GM18867 (cell line): ENCODE results near the gene RBM33.
"Not testable (repeated sequence)": the region's sequence is repeated elsewhere in the genome, so short reads cannot be mapped to it uniquely, and the experiment has no call there.

Experiments used
- ATAC-seq: cut with Tn5 transposase; IDR thresholded peaks from one replicate; pipeline ENCODE4 v1.9.1; 2021; ENCODE audit warnings: mild to moderate bottlenecking, moderate library complexity; ENCODE audit not compliant: unreplicated experiment

Gene RBM33

GRCh38 chr7:155662343-155663043 lies 18.0 kb downstream of the RBM33 start:
- no peak for ATAC-seq

GRCh38 chr7:155663937-155664336 lies 19.5 kb downstream of the RBM33 start:
- ATAC-seq = no peak

GRCh38 chr7:155665079-155665956 lies 20.9 kb downstream of the RBM33 start:
- ATAC-seq = no peak

- no peak for ATAC-seq
Observed at GRCh38 chr7:155665957-155666287, 21.5 kb downstream of the RBM33 start.

GRCh38 chr7:155667241-155667829 lies 22.9 kb downstream of the RBM33 start:
- no peak for ATAC-seq

- ATAC-seq = no peak
Observed at GRCh38 chr7:155669717-155670505, 25.4 kb downstream of the RBM33 start.

- ATAC-seq = no peak
Observed at GRCh38 chr7:155670521-155670920, 26.1 kb downstream of the RBM33 start.

GRCh38 chr7:155674556-155674955 lies 30.1 kb downstream of the RBM33 start:
- no peak for ATAC-seq

GRCh38 chr7:155676052-155676451 lies 31.6 kb downstream of the RBM33 start:
- ATAC-seq = no peak

GRCh38 chr7:155677688-155678087 lies 33.2 kb downstream of the RBM33 start:
- no peak for ATAC-seq

GRCh38 chr7:155680124-155680523 lies 35.7 kb downstream of the RBM33 start:
- ATAC-seq = no peak

GRCh38 chr7:155680864-155681263 lies 36.4 kb downstream of the RBM33 start:
- no peak for ATAC-seq

- no peak for ATAC-seq
Observed at GRCh38 chr7:155681663-155682062, 37.2 kb downstream of the RBM33 start.

- ATAC-seq = no peak
Observed at GRCh38 chr7:155682484-155682883, 38.0 kb downstream of the RBM33 start.

- no peak for ATAC-seq
Observed at GRCh38 chr7:155683098-155683497, 38.6 kb downstream of the RBM33 start.

- no peak for ATAC-seq
Observed at GRCh38 chr7:155683714-155684113, 39.3 kb downstream of the RBM33 start.

- ATAC-seq = no peak
Observed at GRCh38 chr7:155684543-155684942, 40.1 kb downstream of the RBM33 start.

GRCh38 chr7:155685070-155685790 lies 40.8 kb downstream of the RBM33 start:
- no peak for ATAC-seq

GRCh38 chr7:155685791-155686160 lies 41.3 kb downstream of the RBM33 start:
- no peak for ATAC-seq

- not testable (repeated sequence) for ATAC-seq
Observed at GRCh38 chr7:155686620-155687324, 42.3 kb downstream of the RBM33 start.
